ENCODE data around the gene MAB21L1.

- TF ChIP-seq EP300 (IDR thresholded peaks at IDR 0.05) (no peak), POLR2AphosphoS5 (IDR thresholded peaks at IDR 0.05) (no peak), CTCF (IDR thresholded peaks at IDR 0.05) (no peak)
These were observed 12.6 kb upstream of the MAB21L1 start for GRCh38 chr13:35489050-35489449.

Data from gastroesophageal sphincter (tissue), 3 donors.